Mesodermal cell (in vitro differentiated cells): ENCODE measurements around the gene CCDC187.

Experiments
- H3K27ac ChIP-seq: 2 replicates; pipeline ENCODE4 v1.7.0; 2013; ENCODE audit warnings: mild to moderate bottlenecking, low read depth, low read length, moderate library complexity; ENCODE audit not compliant: severe bottlenecking
- H3K36me3 ChIP-seq: 2 replicates; pipeline ENCODE4 v1.7.1; 2013; ENCODE audit warnings: mild to moderate bottlenecking, low read length, moderate library complexity; ENCODE audit not compliant: control insufficient read depth, insufficient read depth
- H3K4me1 ChIP-seq: one replicate; pipeline ENCODE4 v1.7.1; 2013; ENCODE audit warnings: mild to moderate bottlenecking, low read length; ENCODE audit not compliant: insufficient read depth, control insufficient read depth, poor library complexity, severe bottlenecking
- H3K4me3 ChIP-seq: 2 replicates; pipeline ENCODE4 v1.7.0; 2013; ENCODE audit warnings: low read length, control low read depth, mild to moderate bottlenecking; ENCODE audit not compliant: insufficient read depth, poor library complexity, severe bottlenecking; ENCODE audit errors: extremely low read depth
- H3K9me3 ChIP-seq: 2 replicates; pipeline ENCODE4 v1.7.1; 2013; ENCODE audit warnings: mild to moderate bottlenecking, low read length, moderate library complexity; ENCODE audit not compliant: control insufficient read depth
- WGBS, 2 experiments: methylation state at CpG; one replicate each; pipeline ENCODE4 v1.1.5; 2013; ENCODE audit warnings: missing lambda C conversion rate in 2 of 2; ENCODE audit not compliant: insufficient coverage in 2 of 2; 5-methylcytosine and 5-hydroxymethylcytosine counted together

CCDC187 gene

GRCh38 chr9:136332482-136332983 is 28.6 kb upstream of the CCDC187 start:
- H3K27ac ChIP-seq, result no peak overlapping the region
- H3K9me3 ChIP-seq, result no peaks in the 10 kb centered on the region
- no peak overlapping the region for H3K4me3 ChIP-seq
- H3K4me1 ChIP-seq, result peaks cover 21% of the 10 kb centered on the region
- H3K36me3 ChIP-seq, result peaks cover 45% of the 10 kb centered on the region
- WGBS, 2 experiments, result 91 to 93% methylated on average over 7 to 9 of the region's 11 CpGs

DNA sequence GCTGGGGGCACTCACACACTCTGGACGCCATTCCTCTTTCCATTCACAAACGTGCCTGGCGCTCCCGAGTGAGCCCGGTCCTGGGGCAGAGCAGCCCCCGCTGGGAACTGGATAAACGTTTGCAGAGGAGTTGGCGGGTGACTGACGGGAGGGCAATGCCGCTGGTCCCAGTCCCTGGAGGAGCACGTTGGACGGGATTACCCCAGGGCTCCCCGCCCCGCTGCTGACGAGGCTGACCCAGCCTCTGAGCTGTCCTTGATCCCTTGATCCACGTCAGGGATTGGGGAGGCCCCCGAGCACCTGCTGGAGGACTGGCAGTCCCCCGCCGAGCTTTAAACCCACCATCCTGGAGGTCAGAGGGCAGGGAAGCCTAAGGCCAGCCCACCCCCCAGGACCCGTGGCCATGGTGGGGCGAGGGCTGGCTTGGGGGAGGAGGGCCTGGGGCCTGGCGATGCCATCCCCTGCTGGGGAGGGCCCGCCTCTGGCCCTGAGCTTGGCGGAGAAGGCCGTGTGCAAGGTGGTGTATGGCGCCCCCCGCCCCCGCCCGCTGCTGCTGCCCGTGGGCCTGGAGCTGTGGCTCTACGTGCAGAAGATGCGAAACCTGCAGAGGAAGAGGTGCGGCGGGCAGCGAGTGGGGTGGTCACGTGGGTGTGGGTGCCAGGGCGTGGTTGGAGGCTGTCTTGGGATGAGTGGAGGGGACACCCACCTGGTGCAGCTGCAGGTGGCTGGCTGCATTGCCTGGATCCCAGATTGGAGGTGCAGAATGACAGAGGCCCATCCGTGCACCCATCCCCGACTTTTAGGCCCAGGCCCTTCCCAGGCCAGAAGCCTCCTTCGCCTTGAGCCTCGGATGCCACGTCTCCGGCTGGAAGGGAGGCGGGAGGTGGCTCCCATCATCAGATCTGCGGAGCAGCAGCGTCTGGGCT is 27.9 kb upstream of the CCDC187 start:
- peaks cover 38% of the 10 kb centered on the region for H3K36me3 ChIP-seq
- 92 to 93% methylated on average over 31 to 42 of the region's 46 CpGs for WGBS, 2 experiments
- no peak overlapping the region for H3K27ac ChIP-seq
- H3K4me3 ChIP-seq, result no peak overlapping the region
- no peaks in the 10 kb centered on the region for H3K9me3 ChIP-seq
- H3K4me1 ChIP-seq, result peaks cover 25% of the 10 kb centered on the region

DNA sequence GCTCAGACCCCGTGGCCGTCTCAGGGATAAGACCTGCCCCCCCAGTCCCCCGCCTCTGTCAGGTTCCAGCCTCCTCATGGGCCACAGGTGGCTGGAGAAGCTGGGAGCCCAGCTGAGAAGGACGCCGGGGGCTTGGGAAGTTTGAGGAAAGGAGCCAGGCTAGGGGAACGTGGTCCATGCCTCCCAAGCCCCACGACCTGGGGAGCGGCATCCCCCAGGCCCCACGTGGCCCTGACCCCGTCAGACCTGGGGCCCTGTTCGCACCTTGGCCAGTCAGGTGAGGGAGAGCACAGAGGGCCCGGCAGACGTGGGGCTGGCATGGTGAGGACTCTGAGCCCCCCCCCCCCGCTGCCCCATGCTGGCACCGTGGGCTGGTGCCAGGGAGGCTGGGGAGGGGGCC is 27.1 kb upstream of the CCDC187 start:
- Histone ChIP-seq H3K4me3 (no peak overlapping the region), H3K4me1 (peaks cover 33% of the 10 kb centered on the region), H3K9me3 (no peaks in the 10 kb centered on the region), H3K27ac (no peak overlapping the region), H3K36me3 (peaks cover 31% of the 10 kb centered on the region)
- WGBS, 2 experiments, result 98 to 99% methylated on average over 8 to 15 of the region's 15 CpGs

- 89 to 91% methylated on average over 12 to 13 of the region's 14 CpGs for WGBS, 2 experiments
- Histone ChIP-seq H3K27ac (no peak overlapping the region), H3K4me3 (no peak overlapping the region)
Measured at GRCh38 chr9:136330406-136330990, 26.6 kb upstream of the CCDC187 start.

DNA sequence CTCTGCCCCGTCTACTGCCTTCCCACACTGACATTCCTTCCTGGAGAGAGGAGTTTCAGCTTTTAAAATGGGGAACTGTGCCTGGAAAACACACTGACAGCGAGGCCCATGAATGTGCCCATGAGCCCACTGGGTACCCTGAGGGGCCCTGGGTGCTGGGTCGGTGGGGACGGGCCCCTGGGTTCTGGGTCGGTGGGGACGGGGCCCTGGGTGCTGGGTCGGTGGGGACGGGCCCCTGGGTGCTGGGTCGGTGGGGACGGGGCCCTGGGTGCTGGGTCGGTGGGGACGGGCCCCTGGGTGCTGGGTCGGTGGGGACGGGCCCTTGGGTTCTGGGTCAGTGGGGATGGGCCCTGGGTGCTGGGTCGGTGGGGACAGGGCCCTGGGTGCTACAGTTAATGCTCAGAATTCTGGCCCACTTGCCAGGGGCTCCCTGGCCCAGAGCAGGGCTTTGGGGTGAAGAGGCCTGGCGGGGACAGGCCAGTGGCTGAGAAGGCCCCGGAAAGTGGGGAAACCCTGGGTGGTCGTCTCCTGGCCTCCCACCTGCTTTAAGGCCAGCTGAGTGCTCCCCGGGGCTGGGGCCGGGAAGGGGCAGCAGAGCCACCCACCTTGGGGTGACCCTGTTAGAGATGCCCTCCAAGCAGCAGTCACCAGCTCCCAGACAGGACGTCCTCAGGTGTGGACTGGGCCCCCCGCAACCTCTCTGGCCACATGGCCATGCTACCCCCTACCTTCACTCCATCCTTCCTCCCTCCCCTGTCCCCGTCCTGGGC is 25.9 kb upstream of the CCDC187 start:
- H3K4me1 ChIP-seq, result peaks cover 35% of the 10 kb centered on the region
- H3K27ac ChIP-seq, result no peak overlapping the region
- no peaks in the 10 kb centered on the region for H3K9me3 ChIP-seq
- H3K4me3 ChIP-seq, result no peak overlapping the region
- H3K36me3 ChIP-seq, result peaks cover 29% of the 10 kb centered on the region
- 96 to 98% methylated on average over 19 to 22 of the region's 23 CpGs for WGBS, 2 experiments

More at GRCh38 chr9:136330406-136330990, 26.6 kb upstream of the CCDC187 start:
- H3K36me3 ChIP-seq, result peaks cover 31% of the 10 kb centered on the region
- H3K9me3 ChIP-seq, result no peaks in the 10 kb centered on the region
- peaks cover 33% of the 10 kb centered on the region for H3K4me1 ChIP-seq

DNA sequence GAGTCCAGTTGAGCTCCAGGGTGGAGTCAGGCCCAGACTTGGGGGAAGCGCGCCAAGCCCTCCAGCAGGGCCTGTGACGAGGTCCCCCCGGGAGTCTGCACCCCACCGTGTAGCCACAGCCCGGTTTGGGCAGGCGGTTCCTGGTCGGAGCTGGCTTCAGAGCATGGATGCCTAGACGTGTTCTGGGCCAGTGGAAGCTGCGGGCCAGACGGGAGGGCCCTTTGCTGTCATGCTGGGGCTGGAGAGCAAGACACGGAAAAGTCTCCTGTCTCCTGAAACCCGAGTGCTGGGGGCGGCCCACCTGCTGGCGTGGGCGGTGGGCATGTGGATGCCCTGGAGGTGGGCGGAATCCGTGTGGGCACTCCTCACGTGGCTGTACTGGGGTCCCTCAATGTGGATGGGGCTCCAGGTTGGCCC is 25.3 kb upstream of the CCDC187 start:
- 91 to 92% methylated on average over 18 of the region's 19 CpGs for WGBS, 2 experiments
- H3K4me1 ChIP-seq, result peaks cover 35% of the 10 kb centered on the region
- peak overlapping the region; percentile 54 for H3K4me3 ChIP-seq
- H3K27ac ChIP-seq, result peak overlapping the region; percentile 41
- H3K9me3 ChIP-seq, result no peaks in the 10 kb centered on the region
- H3K36me3 ChIP-seq, result peaks cover 23% of the 10 kb centered on the region

- 58 to 68% methylated on average over 15 of the region's 15 CpGs for WGBS, 2 experiments
- Histone ChIP-seq H3K4me3 (peak overlapping the region; percentile 54), H3K4me1 (peaks cover 35% of the 10 kb centered on the region), H3K27ac (peak overlapping the region; percentile 41), H3K36me3 (peaks cover 20% of the 10 kb centered on the region), H3K9me3 (no peaks in the 10 kb centered on the region)
Measured at GRCh38 chr9:136328622-136329041, 24.7 kb upstream of the CCDC187 start.

DNA sequence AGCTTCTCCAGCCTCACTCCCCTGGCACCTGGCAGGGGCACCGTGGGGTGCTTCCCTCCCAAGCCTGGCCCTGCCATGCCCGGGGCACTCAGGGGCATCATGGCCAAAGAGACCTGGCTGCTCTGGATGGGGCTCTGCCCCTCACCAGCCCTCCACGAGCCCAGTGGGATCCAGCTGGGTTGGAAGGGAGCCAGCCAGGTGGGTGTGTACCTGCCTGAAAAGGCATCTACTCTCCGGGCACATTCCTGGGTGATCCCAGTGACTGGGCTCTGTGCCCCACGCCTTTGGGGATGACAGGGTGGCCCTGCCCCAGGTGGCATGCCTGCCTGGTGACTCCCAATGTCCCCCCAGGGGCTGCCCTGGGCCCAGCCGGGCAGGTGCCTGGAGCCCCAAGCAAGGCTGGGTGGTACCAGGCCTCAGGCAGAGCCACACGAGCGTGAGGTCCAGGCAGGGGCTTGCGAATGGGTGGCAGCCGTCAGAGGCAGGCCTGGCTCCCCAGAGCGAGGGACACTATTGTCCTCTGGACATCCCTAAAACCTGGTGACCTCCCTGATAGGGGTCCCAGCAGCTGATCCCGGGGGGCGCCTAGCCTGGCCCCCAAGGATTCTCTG is 24.2 kb upstream of the CCDC187 start:
- peak overlapping the region; percentile 41 for H3K27ac ChIP-seq
- WGBS, 2 experiments, result 68% methylated on average over 12 of the region's 13 CpGs

DNA sequence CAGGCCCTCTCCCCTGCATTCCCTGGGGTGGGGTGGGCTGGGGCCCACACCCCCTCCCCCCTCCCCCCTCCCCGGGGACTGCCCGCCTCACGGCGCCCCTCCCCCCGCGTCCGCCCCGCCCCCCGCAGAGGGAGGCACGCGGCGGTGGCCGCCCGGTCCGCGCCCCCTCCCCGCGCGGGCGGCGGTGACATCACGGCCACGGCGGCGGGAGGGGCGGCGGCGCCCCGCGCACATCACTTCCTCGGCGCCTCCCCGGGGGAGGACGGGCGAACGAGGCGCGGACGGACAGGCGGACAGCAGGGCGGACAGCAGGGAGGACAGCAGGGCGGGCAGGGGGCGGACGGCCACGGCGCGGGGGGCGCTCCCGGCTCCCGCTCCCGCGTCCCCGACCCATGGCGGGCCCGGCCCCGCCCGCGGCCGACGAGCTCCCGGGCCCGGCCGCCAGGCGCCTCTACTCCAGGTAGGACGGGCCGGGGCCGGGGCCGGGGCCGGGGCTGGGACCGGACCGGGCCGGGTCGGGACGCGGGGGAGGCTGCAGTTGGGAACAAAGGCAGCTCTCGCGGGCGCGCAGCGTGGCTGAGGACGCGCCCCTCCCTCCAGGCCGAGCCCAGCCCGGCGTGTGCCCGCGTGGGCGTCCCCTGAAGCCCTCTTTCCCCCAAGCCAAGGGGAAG is 23.5 kb upstream of the CCDC187 start, which contains the start of gene GPSM1:
GPSM1 (plus strand) TSS at position 236 of the 671 bp plus-strand sequence; CDS start at position 393, 157 bp downstream.
- peaks cover 19% of the 10 kb centered on the region for H3K36me3 ChIP-seq
- H3K9me3 ChIP-seq, result no peaks in the 10 kb centered on the region
- H3K4me1 ChIP-seq, result peaks cover 35% of the 10 kb centered on the region
- H3K27ac ChIP-seq, result peak within 1 kb of the TSS; percentile 96
- 1 to 2% methylated on average over 26 to 57 of the region's 88 CpGs for WGBS, 2 experiments
- peak within 1 kb of the TSS; percentile 54 for H3K4me3 ChIP-seq

More for the DNA sequence above, 24.2 kb upstream of the CCDC187 start:
- no peaks in the 10 kb centered on the region for H3K9me3 ChIP-seq
- H3K4me1 ChIP-seq, result peaks cover 35% of the 10 kb centered on the region
- H3K4me3 ChIP-seq, result peak overlapping the region; percentile 54
- peaks cover 20% of the 10 kb centered on the region for H3K36me3 ChIP-seq
